Gastrocnemius medialis (tissue), 4 donors: ENCODE measurements around the gene SAMMSON.

Source experiments
- POLR2A ChIP-seq, 2 donors: fragments of 450-650 bp; IDR thresholded peaks; one replicate each; pipeline ENCODE4 v1.6.1; 2017; ENCODE audit warnings: antibody characterized with exemption in 2 of 2, mild to moderate bottlenecking in 2 of 2, moderate library complexity in 2 of 2
- TF ChIP-seq, protein P1 (sequence below), 5 experiments: fragments of 450-650 bp in 3 of 5; fragments of 200-600 bp in 2 of 5; sonication (generic) in 2 of 5; IDR thresholded peaks in 4 of 5; conservative IDR thresholded peaks in 1 of 5; 1 replicate in 4 of 5; 2 replicates in 1 of 5; pipeline ENCODE4 v1.5.1; 2016 to 2019; ENCODE audit warnings: antibody characterized with exemption in 5 of 5, mild to moderate bottlenecking in 3 of 5, moderate library complexity in 3 of 5

DNA sequence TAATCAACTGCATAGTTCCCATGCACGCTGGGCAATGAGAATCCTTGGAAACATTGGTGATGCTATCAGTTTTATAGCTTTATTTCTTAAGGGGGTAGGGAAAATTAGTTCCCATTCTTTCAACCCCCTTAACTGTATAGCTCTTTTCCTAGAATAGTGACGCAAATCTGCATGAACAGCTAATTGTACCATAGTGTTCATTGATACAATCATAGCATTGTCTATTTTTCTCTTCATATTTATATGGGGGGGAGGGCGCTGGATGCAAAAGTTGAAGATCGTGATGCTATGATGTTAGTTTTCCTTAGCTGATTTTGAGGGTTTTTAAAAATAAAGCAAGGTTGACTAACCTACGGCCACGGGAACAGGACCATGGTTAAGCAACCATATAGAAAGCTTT is 32.4 kb upstream of the SAMMSON start:
- TF ChIP-seq, protein P1, sequence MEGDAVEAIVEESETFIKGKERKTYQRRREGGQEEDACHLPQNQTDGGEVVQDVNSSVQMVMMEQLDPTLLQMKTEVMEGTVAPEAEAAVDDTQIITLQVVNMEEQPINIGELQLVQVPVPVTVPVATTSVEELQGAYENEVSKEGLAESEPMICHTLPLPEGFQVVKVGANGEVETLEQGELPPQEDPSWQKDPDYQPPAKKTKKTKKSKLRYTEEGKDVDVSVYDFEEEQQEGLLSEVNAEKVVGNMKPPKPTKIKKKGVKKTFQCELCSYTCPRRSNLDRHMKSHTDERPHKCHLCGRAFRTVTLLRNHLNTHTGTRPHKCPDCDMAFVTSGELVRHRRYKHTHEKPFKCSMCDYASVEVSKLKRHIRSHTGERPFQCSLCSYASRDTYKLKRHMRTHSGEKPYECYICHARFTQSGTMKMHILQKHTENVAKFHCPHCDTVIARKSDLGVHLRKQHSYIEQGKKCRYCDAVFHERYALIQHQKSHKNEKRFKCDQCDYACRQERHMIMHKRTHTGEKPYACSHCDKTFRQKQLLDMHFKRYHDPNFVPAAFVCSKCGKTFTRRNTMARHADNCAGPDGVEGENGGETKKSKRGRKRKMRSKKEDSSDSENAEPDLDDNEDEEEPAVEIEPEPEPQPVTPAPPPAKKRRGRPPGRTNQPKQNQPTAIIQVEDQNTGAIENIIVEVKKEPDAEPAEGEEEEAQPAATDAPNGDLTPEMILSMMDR (IDR thresholded peaks at IDR 0.05 in 4 of 5, conservative IDR thresholded peaks at IDR 0.05 in 1 of 5): no peak
- TF ChIP-seq POLR2A (IDR thresholded peaks at IDR 0.05): no peak
